Measurements from ENCODE around the gene MYL5. TPM values are rescaled to one million over a fixed set of nuclear protein-coding genes. Genes with fewer than 3 reads are reported as not detected.
A peak's percentile ranks its signal among the peaks of the same experiment; 100 is the strongest.

MYL5 gene
- total and polyA plus RNA-seq, 2 of the 13 experiments (the other 11 are each of a cell fraction or from before 2014, with no cell fraction given), result 6.5 to 16.0 TPM

DNA sequence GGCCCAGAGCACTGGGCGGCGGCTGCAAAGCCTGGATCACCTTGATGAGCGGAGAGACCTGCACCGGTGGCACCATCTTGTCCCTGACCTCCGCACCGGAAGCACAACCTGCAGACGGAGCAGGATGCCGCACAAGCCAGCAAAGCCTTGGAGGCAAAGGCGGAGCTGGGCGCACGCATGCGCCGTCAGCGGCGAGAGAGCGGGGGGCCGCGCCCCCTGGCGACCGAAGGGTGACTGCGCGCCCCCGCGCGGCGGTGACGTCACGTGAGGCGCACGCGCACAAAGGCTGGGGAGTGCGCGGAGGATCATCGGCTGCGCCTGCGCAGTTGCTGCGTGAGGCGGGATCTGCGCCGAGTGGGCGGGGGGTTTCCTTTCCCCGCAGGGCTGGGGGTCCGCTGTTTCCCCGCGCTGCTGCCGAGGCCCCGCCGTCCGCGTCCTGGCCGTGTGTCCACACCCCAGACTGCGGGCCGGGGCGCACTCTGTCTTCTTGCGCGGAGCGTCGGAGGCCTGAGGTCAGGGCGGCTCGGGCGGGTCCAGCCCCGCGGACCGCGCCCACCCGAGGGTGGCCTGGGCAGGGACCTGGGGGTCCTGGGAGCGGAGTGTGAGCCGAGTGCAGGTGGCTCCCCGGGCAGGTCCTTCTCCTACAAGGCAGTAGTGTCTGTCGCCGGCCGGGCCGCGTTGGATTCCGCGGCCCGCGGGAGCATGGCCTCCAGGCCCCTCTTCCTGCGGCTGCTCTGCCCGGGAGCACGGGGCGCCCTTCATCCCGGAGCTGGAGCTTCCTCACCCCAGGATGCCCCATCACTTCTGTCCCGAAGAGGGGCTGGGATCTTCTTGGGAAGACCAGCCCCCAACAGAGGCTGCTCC lies at the start of gene MYL5, which contains the start of gene ATP5ME (continued):
- TF ChIP-seq, protein P1, sequence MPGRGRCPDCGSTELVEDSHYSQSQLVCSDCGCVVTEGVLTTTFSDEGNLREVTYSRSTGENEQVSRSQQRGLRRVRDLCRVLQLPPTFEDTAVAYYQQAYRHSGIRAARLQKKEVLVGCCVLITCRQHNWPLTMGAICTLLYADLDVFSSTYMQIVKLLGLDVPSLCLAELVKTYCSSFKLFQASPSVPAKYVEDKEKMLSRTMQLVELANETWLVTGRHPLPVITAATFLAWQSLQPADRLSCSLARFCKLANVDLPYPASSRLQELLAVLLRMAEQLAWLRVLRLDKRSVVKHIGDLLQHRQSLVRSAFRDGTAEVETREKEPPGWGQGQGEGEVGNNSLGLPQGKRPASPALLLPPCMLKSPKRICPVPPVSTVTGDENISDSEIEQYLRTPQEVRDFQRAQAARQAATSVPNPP (CRISPR knock-in tag; IDR thresholded peaks at IDR 0.05), result no peak
- TF ChIP-seq ARID2 (CRISPR knock-in tag; IDR thresholded peaks at IDR 0.05; ENCODE audit: borderline replicate concordance) (no peak), NFKB2 (CRISPR knock-in tag; IDR thresholded peaks at IDR 0.05; ENCODE audit: borderline replicate concordance) (no peak), ZFP36L1 (CRISPR knock-in tag; IDR thresholded peaks at IDR 0.05) (0 out of 2 replicates have a peak, but pooled peaks have one; percentile 58), SP5 (CRISPR knock-in tag; IDR thresholded peaks at IDR 0.05; ENCODE audit: borderline replicate concordance, low read depth) (peak; percentile 37; the same call in 1 of the 2 replicates), CENPT (CRISPR knock-in tag; IDR thresholded peaks at IDR 0.05; ENCODE audit: low read depth) (no peak), ZBTB7B (CRISPR knock-in tag; IDR thresholded peaks at IDR 0.05) (peak; percentile 87), ZNF782 (CRISPR knock-in tag; IDR thresholded peaks at IDR 0.05; ENCODE audit: borderline replicate concordance) (peak; percentile 60; the same call in 1 of the 2 replicates), ZSCAN25 (CRISPR knock-in tag; IDR thresholded peaks at IDR 0.05) (0 out of 2 replicates have a peak, but pooled peaks have one; percentile 10), CBX5 (CRISPR knock-in tag; IDR thresholded peaks at IDR 0.05; ENCODE audit: borderline replicate concordance) (no peak), ZFP82 (CRISPR knock-in tag; IDR thresholded peaks at IDR 0.05; ENCODE audit: borderline replicate concordance) (peak; percentile 98; the same call in 1 of the 2 replicates), ZSCAN29 (CRISPR knock-in tag; conservative IDR thresholded peaks at IDR 0.05) (peak; percentile 70; the same call in 1 of the 2 replicates), ZKSCAN1 (IDR thresholded peaks at IDR 0.05; ENCODE audit: low read length) (no peak), ZNF367 (CRISPR knock-in tag; IDR thresholded peaks at IDR 0.05; ENCODE audit: borderline replicate concordance) (no peak), CEBPG (CRISPR knock-in tag; IDR thresholded peaks at IDR 0.05) (no peak), PCBP1 (IDR thresholded peaks at IDR 0.05; ENCODE audit: borderline replicate concordance, low read depth, low read length) (no peak), ZNF670 (CRISPR knock-in tag; IDR thresholded peaks at IDR 0.05; ENCODE audit: borderline replicate concordance) (peak; percentile 91; the same call in 1 of the 2 replicates), ZNF431 (CRISPR knock-in tag; IDR thresholded peaks at IDR 0.05; ENCODE audit: borderline replicate concordance, low read depth) (peak; percentile 69; the same call in 1 of the 2 replicates)
- TF ChIP-seq, protein P2, sequence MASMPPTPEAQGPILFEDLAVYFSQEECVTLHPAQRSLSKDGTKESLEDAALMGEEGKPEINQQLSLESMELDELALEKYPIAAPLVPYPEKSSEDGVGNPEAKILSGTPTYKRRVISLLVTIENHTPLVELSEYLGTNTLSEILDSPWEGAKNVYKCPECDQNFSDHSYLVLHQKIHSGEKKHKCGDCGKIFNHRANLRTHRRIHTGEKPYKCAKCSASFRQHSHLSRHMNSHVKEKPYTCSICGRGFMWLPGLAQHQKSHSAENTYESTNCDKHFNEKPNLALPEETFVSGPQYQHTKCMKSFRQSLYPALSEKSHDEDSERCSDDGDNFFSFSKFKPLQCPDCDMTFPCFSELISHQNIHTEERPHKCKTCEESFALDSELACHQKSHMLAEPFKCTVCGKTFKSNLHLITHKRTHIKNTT (CRISPR knock-in tag; IDR thresholded peaks at IDR 0.05), result no peak
- TF ChIP-seq, protein P3, sequence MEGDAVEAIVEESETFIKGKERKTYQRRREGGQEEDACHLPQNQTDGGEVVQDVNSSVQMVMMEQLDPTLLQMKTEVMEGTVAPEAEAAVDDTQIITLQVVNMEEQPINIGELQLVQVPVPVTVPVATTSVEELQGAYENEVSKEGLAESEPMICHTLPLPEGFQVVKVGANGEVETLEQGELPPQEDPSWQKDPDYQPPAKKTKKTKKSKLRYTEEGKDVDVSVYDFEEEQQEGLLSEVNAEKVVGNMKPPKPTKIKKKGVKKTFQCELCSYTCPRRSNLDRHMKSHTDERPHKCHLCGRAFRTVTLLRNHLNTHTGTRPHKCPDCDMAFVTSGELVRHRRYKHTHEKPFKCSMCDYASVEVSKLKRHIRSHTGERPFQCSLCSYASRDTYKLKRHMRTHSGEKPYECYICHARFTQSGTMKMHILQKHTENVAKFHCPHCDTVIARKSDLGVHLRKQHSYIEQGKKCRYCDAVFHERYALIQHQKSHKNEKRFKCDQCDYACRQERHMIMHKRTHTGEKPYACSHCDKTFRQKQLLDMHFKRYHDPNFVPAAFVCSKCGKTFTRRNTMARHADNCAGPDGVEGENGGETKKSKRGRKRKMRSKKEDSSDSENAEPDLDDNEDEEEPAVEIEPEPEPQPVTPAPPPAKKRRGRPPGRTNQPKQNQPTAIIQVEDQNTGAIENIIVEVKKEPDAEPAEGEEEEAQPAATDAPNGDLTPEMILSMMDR (CRISPR knock-in tag; IDR thresholded peaks at IDR 0.05), result peak; percentile 97
- TF ChIP-seq, protein P4, sequence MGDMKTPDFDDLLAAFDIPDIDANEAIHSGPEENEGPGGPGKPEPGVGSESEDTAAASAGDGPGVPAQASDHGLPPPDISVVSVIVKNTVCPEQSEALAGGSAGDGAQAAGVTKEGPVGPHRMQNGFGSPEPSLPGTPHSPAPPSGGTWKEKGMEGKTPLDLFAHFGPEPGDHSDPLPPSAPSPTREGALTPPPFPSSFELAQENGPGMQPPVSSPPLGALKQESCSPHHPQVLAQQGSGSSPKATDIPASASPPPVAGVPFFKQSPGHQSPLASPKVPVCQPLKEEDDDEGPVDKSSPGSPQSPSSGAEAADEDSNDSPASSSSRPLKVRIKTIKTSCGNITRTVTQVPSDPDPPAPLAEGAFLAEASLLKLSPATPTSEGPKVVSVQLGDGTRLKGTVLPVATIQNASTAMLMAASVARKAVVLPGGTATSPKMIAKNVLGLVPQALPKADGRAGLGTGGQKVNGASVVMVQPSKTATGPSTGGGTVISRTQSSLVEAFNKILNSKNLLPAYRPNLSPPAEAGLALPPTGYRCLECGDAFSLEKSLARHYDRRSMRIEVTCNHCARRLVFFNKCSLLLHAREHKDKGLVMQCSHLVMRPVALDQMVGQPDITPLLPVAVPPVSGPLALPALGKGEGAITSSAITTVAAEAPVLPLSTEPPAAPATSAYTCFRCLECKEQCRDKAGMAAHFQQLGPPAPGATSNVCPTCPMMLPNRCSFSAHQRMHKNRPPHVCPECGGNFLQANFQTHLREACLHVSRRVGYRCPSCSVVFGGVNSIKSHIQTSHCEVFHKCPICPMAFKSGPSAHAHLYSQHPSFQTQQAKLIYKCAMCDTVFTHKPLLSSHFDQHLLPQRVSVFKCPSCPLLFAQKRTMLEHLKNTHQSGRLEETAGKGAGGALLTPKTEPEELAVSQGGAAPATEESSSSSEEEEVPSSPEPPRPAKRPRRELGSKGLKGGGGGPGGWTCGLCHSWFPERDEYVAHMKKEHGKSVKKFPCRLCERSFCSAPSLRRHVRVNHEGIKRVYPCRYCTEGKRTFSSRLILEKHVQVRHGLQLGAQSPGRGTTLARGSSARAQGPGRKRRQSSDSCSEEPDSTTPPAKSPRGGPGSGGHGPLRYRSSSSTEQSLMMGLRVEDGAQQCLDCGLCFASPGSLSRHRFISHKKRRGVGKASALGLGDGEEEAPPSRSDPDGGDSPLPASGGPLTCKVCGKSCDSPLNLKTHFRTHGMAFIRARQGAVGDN (CRISPR knock-in tag; IDR thresholded peaks at IDR 0.05), result peak; percentile 66
